GM23338 (cell line): Measurements from ENCODE around the gene AXL.
"Not testable (repeated sequence)": the region's sequence is repeated elsewhere in the genome, so short reads cannot be mapped to it uniquely, and the experiment has no call there.

ENCODE experiments used
- EZH2 ChIP-seq: fragments of 200-600 bp; sonication (generic); IDR thresholded peaks from one replicate; pipeline ENCODE4 v1.8.0; 2017; ENCODE audit warnings: antibody characterized with exemption, mild to moderate bottlenecking, low read depth; ENCODE audit not compliant: unreplicated experiment
- JUNB ChIP-seq: IDR thresholded peaks from one replicate; pipeline ENCODE4 v1.6.1; 2016; ENCODE audit warnings: antibody characterized with exemption; ENCODE audit not compliant: unreplicated experiment
- POLR2AphosphoS5 ChIP-seq: IDR thresholded peaks from 2 replicates; pipeline ENCODE4 v1.6.1; 2016; ENCODE audit warnings: antibody characterized with exemption, low read depth
- REST ChIP-seq: IDR thresholded peaks from one replicate; pipeline ENCODE4 v1.6.1; 2018; ENCODE audit warnings: antibody characterized with exemption; ENCODE audit not compliant: unreplicated experiment
- TF ChIP-seq, protein P1 (sequence below), 2 experiments: fragments of 200-600 bp in 1 of 2; sonication (generic) in 1 of 2; conservative IDR thresholded peaks; 2 replicates each; pipeline versions ENCODE4 v1.5.1 to v1.6.1; 2016 to 2017; ENCODE audit warnings: antibody characterized with exemption in 2 of 2, low read depth in 2 of 2, mild to moderate bottlenecking in 2 of 2, moderate library complexity in 1 of 2

GRCh38 chr19:41180173-41180572, 38.9 kb upstream of the AXL start:
- TF ChIP-seq, protein P1, sequence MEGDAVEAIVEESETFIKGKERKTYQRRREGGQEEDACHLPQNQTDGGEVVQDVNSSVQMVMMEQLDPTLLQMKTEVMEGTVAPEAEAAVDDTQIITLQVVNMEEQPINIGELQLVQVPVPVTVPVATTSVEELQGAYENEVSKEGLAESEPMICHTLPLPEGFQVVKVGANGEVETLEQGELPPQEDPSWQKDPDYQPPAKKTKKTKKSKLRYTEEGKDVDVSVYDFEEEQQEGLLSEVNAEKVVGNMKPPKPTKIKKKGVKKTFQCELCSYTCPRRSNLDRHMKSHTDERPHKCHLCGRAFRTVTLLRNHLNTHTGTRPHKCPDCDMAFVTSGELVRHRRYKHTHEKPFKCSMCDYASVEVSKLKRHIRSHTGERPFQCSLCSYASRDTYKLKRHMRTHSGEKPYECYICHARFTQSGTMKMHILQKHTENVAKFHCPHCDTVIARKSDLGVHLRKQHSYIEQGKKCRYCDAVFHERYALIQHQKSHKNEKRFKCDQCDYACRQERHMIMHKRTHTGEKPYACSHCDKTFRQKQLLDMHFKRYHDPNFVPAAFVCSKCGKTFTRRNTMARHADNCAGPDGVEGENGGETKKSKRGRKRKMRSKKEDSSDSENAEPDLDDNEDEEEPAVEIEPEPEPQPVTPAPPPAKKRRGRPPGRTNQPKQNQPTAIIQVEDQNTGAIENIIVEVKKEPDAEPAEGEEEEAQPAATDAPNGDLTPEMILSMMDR (conservative IDR thresholded peaks at IDR 0.05; ENCODE audit: low read depth in 2 of 2): not testable (repeated sequence)
- TF ChIP-seq POLR2AphosphoS5, EZH2, JUNB, REST: not testable (repeated sequence)
